Gastrocnemius medialis (tissue), 4 donors: ENCODE data around the gene TCTN1. TPM values are rescaled to one million over a fixed set of nuclear protein-coding genes. Genes with fewer than 3 reads are reported as not detected.

ENCODE experiments used
- ATAC-seq, 2 donors: fragments of 150-250 bp; one replicate each; pipeline ENCODE4 v1.9.1; 2016
- DNase-seq, 2 donors: peaks; one replicate each; pipeline ENCODE4 v3.0.0-alpha.2; 2019
- H3K27ac ChIP-seq, 4 donors: fragments of 200-600 bp; sonication (generic); 1 replicate in 1 of 4; 2 replicates in 3 of 4; pipeline ENCODE4 v1.5.1; 2016 to 2018; ENCODE audit warnings: mild to moderate bottlenecking in 2 of 4, moderate library complexity in 1 of 4
- H3K27me3 ChIP-seq, 3 donors: fragments of 200-600 bp; sonication (generic) in 2 of 3; 1 replicate in 1 of 3; 2 replicates in 2 of 3; pipeline versions ENCODE4 v1.5.1 to v1.6.0; 2016 to 2019; ENCODE audit warnings: mild to moderate bottlenecking in 1 of 3, moderate library complexity in 1 of 3
- H3K36me3 ChIP-seq, 2 donors: fragments of 200-600 bp; sonication (generic) in 1 of 2; one replicate each; pipeline ENCODE4 v1.5.1; 2017 to 2018
- H3K4me1 ChIP-seq, 2 donors: fragments of 200-600 bp; sonication (generic) in 1 of 2; one replicate each; pipeline ENCODE4 v1.5.1; 2016 to 2017; ENCODE audit warnings: mild to moderate bottlenecking in 2 of 2
- H3K4me3 ChIP-seq, 4 donors: fragments of 200-600 bp; sonication (generic) in 3 of 4; 1 replicate in 1 of 4; 2 replicates in 3 of 4; pipeline ENCODE4 v1.5.1; 2016 to 2019; ENCODE audit warnings: mild to moderate bottlenecking in 2 of 4
- H3K9me3 ChIP-seq, 3 donors: fragments of 200-600 bp; sonication (generic) in 2 of 3; 1 replicate in 1 of 3; 2 replicates in 2 of 3; pipeline ENCODE4 v1.5.1; 2016 to 2019
- POLR2A ChIP-seq, 2 donors: fragments of 450-650 bp; IDR thresholded peaks; one replicate each; pipeline ENCODE4 v1.6.1; 2017; ENCODE audit warnings: antibody characterized with exemption in 2 of 2, mild to moderate bottlenecking in 2 of 2, moderate library complexity in 2 of 2
- in situ Hi-C, 4 donors: fragments of 200-750 bp; cut with MboI; loops; one replicate each; pipeline versions ENCODE4 v1.15.0 to v1.8.0; 2017; ENCODE audit warnings: low sequenced_read_pairs in 4 of 4
- intact Hi-C: fragments of 100-400 bp; cut with DNase I; formaldehyde crosslinking; loops from one replicate; pipeline ENCODE4 v1.15.1; 2023; ENCODE audit warnings: low total_unique reads
- total RNA-seq, 4 donors: library from RNA; depleted of rRNA; stranded (reverse); fragments of >200 nt; gene quantifications; one replicate each; pipeline versions ENCODE4 v1.1.0 to v1.2.3, GENCODE V29; 2016
- TF ChIP-seq, protein P1 (sequence below), 5 experiments: fragments of 450-650 bp in 3 of 5; fragments of 200-600 bp in 2 of 5; sonication (generic) in 2 of 5; IDR thresholded peaks in 4 of 5; conservative IDR thresholded peaks in 1 of 5; 1 replicate in 4 of 5; 2 replicates in 1 of 5; pipeline ENCODE4 v1.5.1; 2016 to 2019; ENCODE audit warnings: antibody characterized with exemption in 5 of 5, mild to moderate bottlenecking in 3 of 5, moderate library complexity in 3 of 5

The TCTN1 gene
- total RNA-seq, 4 donors from 2014 or later, result 4.7 to 30.8 (median 22.7) TPM

DNA sequence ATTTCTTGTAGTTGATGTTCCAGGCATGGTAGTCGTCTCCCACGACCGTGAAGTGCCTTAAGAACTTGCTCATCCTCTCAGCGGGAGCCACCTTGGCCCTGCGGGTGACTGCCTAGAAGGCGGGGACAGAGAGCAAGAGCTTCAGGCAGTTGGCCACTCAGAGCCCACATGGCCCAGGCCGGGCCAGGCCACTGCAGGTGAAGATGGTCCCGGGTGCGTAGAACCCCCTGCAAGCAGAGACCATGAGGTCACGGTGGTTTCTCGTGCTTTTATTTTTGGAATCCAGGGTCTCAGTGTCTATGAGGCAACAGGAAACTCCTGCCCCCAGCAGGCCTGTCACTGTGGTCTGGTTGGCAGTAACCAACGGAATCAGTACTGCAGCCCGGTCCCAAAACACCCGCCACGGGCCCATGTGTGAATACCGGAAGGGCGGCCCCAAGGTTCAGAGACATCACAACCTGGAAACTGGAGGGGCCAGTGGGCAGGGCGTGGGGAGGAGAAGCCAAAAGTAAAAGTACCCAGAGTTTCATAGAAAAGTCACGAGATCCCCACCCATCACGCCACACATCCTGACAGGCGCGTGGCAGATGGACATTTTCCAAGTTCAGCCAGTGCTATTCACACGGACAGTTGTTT, 47.5 kb downstream of the TCTN1 start:
- no peak for TF ChIP-seq POLR2A (IDR thresholded peaks at IDR 0.05)
- TF ChIP-seq, protein P1, sequence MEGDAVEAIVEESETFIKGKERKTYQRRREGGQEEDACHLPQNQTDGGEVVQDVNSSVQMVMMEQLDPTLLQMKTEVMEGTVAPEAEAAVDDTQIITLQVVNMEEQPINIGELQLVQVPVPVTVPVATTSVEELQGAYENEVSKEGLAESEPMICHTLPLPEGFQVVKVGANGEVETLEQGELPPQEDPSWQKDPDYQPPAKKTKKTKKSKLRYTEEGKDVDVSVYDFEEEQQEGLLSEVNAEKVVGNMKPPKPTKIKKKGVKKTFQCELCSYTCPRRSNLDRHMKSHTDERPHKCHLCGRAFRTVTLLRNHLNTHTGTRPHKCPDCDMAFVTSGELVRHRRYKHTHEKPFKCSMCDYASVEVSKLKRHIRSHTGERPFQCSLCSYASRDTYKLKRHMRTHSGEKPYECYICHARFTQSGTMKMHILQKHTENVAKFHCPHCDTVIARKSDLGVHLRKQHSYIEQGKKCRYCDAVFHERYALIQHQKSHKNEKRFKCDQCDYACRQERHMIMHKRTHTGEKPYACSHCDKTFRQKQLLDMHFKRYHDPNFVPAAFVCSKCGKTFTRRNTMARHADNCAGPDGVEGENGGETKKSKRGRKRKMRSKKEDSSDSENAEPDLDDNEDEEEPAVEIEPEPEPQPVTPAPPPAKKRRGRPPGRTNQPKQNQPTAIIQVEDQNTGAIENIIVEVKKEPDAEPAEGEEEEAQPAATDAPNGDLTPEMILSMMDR (IDR thresholded peaks at IDR 0.05 in 4 of 5, conservative IDR thresholded peaks at IDR 0.05 in 1 of 5), result no peak
- in situ Hi-C loops, result no loop called here
- intact Hi-C loops, result no loop called here
- ATAC-seq (no peak), DNase-seq (peak in 1 of 2 donors; percentile 25)
- Histone ChIP-seq H3K9me3 (no peaks in the 10 kb centered on the region), H3K27me3 (no peaks in the 10 kb centered on the region), H3K27ac (no peak overlapping the region), H3K36me3 (no peaks in the 10 kb centered on the region), H3K4me3 (no peak overlapping the region), H3K4me1 (peaks cover 0 to 7% of the 10 kb centered on the region in 2 donors)

- DNase-seq (no peak), ATAC-seq (no peak)
- in situ Hi-C loops, result no loop called here
- Histone ChIP-seq H3K4me1 (no peaks in the 10 kb centered on the region), H3K4me3 (no peak overlapping the region), H3K36me3 (no peaks in the 10 kb centered on the region), H3K9me3 (no peaks in the 10 kb centered on the region), H3K27me3 (no peaks in the 10 kb centered on the region), H3K27ac (no peak overlapping the region)
- TF ChIP-seq, protein P1 (IDR thresholded peaks at IDR 0.05 in 4 of 5, conservative IDR thresholded peaks at IDR 0.05 in 1 of 5), result no peak
- no peak for TF ChIP-seq POLR2A (IDR thresholded peaks at IDR 0.05)
- intact Hi-C loops, result no loop called here
Measured at GRCh38 chr12:110666892-110667291, 53.0 kb downstream of the TCTN1 start.

GRCh38 chr12:110667671-110668070, 53.7 kb downstream of the TCTN1 start:
- DNase-seq (no peak), ATAC-seq (no peak)
- in situ Hi-C loops (no loop called here), intact Hi-C loops (no loop called here)
- no peaks in the 10 kb centered on the region for H3K4me1 ChIP-seq
- H3K27ac ChIP-seq, result no peak overlapping the region
- TF ChIP-seq, protein P1 (IDR thresholded peaks at IDR 0.05 in 4 of 5, conservative IDR thresholded peaks at IDR 0.05 in 1 of 5), result no peak
- no peak for TF ChIP-seq POLR2A (IDR thresholded peaks at IDR 0.05)
- H3K27me3 ChIP-seq, result no peaks in the 10 kb centered on the region
- H3K4me3 ChIP-seq, result no peak overlapping the region
- no peaks in the 10 kb centered on the region for H3K36me3 ChIP-seq
- H3K9me3 ChIP-seq, result no peaks in the 10 kb centered on the region

- H3K27me3 ChIP-seq, result no peaks in the 10 kb centered on the region
- DNase-seq (no peak), ATAC-seq (no peak)
- no peaks in the 10 kb centered on the region for H3K4me1 ChIP-seq
- in situ Hi-C loops, result no loop called here
- H3K4me3 ChIP-seq, result no peak overlapping the region
- H3K36me3 ChIP-seq, result no peaks in the 10 kb centered on the region
- TF ChIP-seq, protein P1 (IDR thresholded peaks at IDR 0.05 in 4 of 5, conservative IDR thresholded peaks at IDR 0.05 in 1 of 5), result no peak
- TF ChIP-seq POLR2A (IDR thresholded peaks at IDR 0.05), result no peak
- no peak overlapping the region for H3K27ac ChIP-seq
- intact Hi-C loops, result no loop called here
- no peaks in the 10 kb centered on the region for H3K9me3 ChIP-seq
Measured at GRCh38 chr12:110668480-110669192, 54.7 kb downstream of the TCTN1 start.
